Neural progenitor cell (in vitro differentiated cells): ENCODE data around the gene TMEM179B. TPM values are rescaled to one million over a fixed set of nuclear protein-coding genes. Genes with fewer than 3 reads are reported as not detected.
A peak's percentile ranks its signal among the peaks of the same experiment; 100 is the strongest.

Experiments used
- DNase-seq: peaks from one replicate; pipeline ENCODE4 v3.0.0-alpha.2; 2016; ENCODE audit warnings: low spot score
- H2AFZ ChIP-seq: fragments of 200-600 bp; sonication (generic); replicated peaks from 2 replicates; pipeline ENCODE4 v1.6.1; 2016; ENCODE audit warnings: antibody characterized with exemption
- H3F3A ChIP-seq: fragments of 200-600 bp; sonication (generic); 2 replicates; pipeline ENCODE4 v1.6.1; 2016; ENCODE audit warnings: antibody characterized with exemption, low read depth
- H3K27ac ChIP-seq: fragments of 200-600 bp; sonication (generic); 2 replicates; pipeline ENCODE4 v1.5.1; 2016; ENCODE audit warnings: mild to moderate bottlenecking
- H3K27me3 ChIP-seq: fragments of 200-600 bp; sonication (generic); 2 replicates; pipeline ENCODE4 v1.6.1; 2016; ENCODE audit warnings: mild to moderate bottlenecking, moderate library complexity
- H3K36me3 ChIP-seq: fragments of 200-600 bp; sonication (generic); 2 replicates; pipeline ENCODE4 v1.5.1; 2016
- H3K4me1 ChIP-seq: fragments of 200-600 bp; sonication (generic); 2 replicates; pipeline ENCODE4 v1.6.1; 2016; ENCODE audit warnings: mixed run types
- H3K4me2 ChIP-seq: fragments of 200-600 bp; sonication (generic); 2 replicates; pipeline ENCODE4 v1.6.1; 2016
- H3K4me3 ChIP-seq: fragments of 200-600 bp; sonication (generic); 2 replicates; pipeline ENCODE4 v1.5.1; 2016
- H3K79me2 ChIP-seq: fragments of 200-600 bp; sonication (generic); 2 replicates; pipeline ENCODE4 v1.6.1; 2016; ENCODE audit warnings: low read depth
- H3K9ac ChIP-seq: fragments of 200-600 bp; sonication (generic); 2 replicates; pipeline ENCODE4 v1.6.1; 2016
- H3K9me3 ChIP-seq: fragments of 200-600 bp; sonication (generic); 2 replicates; pipeline ENCODE4 v1.5.1; 2016; ENCODE audit warnings: low read depth
- H4K20me1 ChIP-seq: fragments of 200-600 bp; sonication (generic); 2 replicates; pipeline ENCODE4 v1.6.1; 2016; ENCODE audit warnings: low read depth
- H3K27ac Mint-ChIP-seq: 3 replicates; pipeline ENCODE4 v1.8.0; 2021; ENCODE audit warnings: mixed read lengths
- H3K27me3 Mint-ChIP-seq: 2 replicates; pipeline ENCODE4 v1.8.0; 2022; ENCODE audit warnings: low read depth, mild to moderate bottlenecking, inconsistent platforms, moderate library complexity, mixed read lengths; ENCODE audit not compliant: insufficient read depth
- H3K36me3 Mint-ChIP-seq: 3 replicates; pipeline ENCODE4 v1.8.0; 2021; ENCODE audit warnings: mixed read lengths
- H3K4me1 Mint-ChIP-seq: 3 replicates; pipeline ENCODE4 v1.8.0; 2021; ENCODE audit warnings: mixed read lengths
- H3K4me3 Mint-ChIP-seq: 3 replicates; pipeline ENCODE4 v1.8.0; 2021; ENCODE audit warnings: mild to moderate bottlenecking, moderate library complexity, mixed read lengths
- H3K9me3 Mint-ChIP-seq: 3 replicates; pipeline ENCODE4 v1.8.0; 2020; ENCODE audit warnings: mixed read lengths
- EZH2 ChIP-seq: fragments of 200-600 bp; sonication (generic); IDR thresholded peaks from 2 replicates; pipeline ENCODE4 v1.6.1; 2017; ENCODE audit warnings: antibody characterized with exemption, mild to moderate bottlenecking, moderate library complexity
- EZH2phosphoT487 ChIP-seq: fragments of 200-600 bp; sonication (generic); IDR thresholded peaks from 2 replicates; pipeline ENCODE4 v1.6.1; 2017; ENCODE audit warnings: antibody characterized with exemption
- total RNA-seq: library from RNA; depleted of rRNA; stranded (reverse); fragments of >200 nt; gene quantifications from 2 replicates; pipeline ENCODE4 v1.2.3, GENCODE V29; 2015; ENCODE audit warnings: low replicate concordance
- TF ChIP-seq, protein P1 (sequence below): fragments of 200-600 bp; sonication (generic); IDR thresholded peaks from 2 replicates; pipeline ENCODE4 v1.5.1; 2017; ENCODE audit warnings: antibody characterized with exemption, mild to moderate bottlenecking

TMEM179B gene
- total RNA-seq, 1 donor from 2014 or later: 24.5 TPM

DNA sequence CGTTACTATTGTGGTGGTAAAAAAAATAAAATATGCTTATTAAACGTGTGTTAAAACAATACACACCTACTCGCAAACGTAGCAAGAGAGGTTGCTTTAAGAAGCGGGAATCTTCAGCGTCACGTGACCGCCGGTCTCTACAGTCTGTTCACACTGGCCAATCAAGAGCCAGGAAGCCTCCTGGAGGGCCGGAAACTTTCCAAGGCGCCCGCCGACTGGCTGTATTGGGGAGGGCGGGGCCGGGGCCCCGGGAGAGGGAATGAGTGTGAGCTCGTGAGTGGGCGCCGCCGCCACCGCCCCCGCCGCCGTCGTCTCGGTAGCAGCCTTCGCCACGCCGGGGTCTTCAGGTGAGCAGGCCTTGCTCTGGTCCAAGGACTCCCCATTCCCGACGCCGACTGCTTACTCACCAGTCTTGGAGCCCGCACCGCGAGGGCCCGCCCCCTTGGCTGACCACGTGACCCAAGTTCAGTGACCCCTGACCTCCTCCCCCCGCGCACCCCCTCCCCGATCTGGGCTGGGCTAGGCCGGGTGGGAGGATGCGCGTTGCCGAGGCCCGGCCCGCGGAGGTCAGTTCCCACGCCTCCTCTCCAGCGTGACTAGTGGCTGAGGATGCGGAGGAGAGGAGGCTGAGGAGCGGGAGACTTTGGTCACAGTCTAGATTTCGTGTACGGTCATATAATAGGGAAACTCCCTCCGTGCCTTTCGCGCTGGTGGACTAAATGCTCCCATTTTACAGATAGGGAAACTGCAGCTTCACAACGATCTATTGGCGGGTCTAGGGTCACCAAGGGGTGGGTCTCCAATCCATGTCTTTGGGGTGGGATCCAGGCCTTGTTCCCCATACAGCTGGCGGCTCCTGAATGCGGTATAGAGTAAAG lies 15.8 kb upstream of the TMEM179B start, which contains the start of gene TAF6L:
TSS of gene TAF6L (plus strand) at position 253 of the 878 bp plus-strand sequence. CDS start 4,388 bp downstream, outside the sequence.
- H3K27me3 ChIP-seq: no peaks in the 10 kb centered on the region
- peak within 1 kb of the TSS; percentile 16 for H2AFZ ChIP-seq
- peak within 1 kb of the TSS; percentile 54 for H3K9ac ChIP-seq
- H3K4me2 ChIP-seq: peak within 1 kb of the TSS; percentile 77
- no peaks in the 10 kb centered on the region for H3K36me3 ChIP-seq
- DNase-seq: peak; percentile 98
- H3K4me1 ChIP-seq: peaks cover 11% of the 10 kb centered on the region
- H3K36me3 Mint-ChIP-seq: peaks cover 9% of the 10 kb centered on the region
- H3K27ac Mint-ChIP-seq: peak within 1 kb of the TSS; percentile 98
- no peak for TF ChIP-seq EZH2phosphoT487
- TF ChIP-seq EZH2: no peak
- TF ChIP-seq, protein P1, sequence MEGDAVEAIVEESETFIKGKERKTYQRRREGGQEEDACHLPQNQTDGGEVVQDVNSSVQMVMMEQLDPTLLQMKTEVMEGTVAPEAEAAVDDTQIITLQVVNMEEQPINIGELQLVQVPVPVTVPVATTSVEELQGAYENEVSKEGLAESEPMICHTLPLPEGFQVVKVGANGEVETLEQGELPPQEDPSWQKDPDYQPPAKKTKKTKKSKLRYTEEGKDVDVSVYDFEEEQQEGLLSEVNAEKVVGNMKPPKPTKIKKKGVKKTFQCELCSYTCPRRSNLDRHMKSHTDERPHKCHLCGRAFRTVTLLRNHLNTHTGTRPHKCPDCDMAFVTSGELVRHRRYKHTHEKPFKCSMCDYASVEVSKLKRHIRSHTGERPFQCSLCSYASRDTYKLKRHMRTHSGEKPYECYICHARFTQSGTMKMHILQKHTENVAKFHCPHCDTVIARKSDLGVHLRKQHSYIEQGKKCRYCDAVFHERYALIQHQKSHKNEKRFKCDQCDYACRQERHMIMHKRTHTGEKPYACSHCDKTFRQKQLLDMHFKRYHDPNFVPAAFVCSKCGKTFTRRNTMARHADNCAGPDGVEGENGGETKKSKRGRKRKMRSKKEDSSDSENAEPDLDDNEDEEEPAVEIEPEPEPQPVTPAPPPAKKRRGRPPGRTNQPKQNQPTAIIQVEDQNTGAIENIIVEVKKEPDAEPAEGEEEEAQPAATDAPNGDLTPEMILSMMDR: no peak
- no peaks in the 10 kb centered on the region for H3K9me3 Mint-ChIP-seq
- H3K9me3 ChIP-seq: no peaks in the 10 kb centered on the region
- H3K79me2 ChIP-seq: peaks cover 32% of the 10 kb centered on the region
- H3K4me3 ChIP-seq: peak within 1 kb of the TSS; percentile 86
- peak within 1 kb of the TSS; percentile 89 for H3K27ac ChIP-seq
- peak within 1 kb of the TSS; percentile 92 for H3K4me3 Mint-ChIP-seq
- H3F3A ChIP-seq: peaks cover 41% of the 10 kb centered on the region
- H3K27me3 Mint-ChIP-seq: peaks cover 10% of the 10 kb centered on the region
- H4K20me1 ChIP-seq: no peaks in the 10 kb centered on the region
- peaks cover 26% of the 10 kb centered on the region for H3K4me1 Mint-ChIP-seq

DNA sequence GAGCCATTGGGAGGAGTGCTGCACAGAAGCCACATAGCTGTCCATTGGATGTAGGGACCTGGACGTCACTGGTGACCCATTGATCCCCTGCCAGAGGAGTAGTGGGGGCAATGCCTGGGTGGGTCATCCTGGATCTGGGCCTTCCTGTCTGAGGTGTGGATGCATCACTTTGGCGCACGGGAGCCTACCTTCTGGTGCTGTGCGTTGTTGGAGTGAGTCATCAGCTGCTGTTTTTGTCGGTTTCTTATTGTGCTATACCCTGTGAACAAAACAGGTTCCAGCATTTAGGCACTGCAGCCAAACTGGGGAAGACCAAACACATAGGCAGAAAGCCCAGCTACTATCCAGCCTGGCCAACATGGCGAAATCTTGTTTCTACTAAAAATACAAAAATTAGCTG lies 12.8 kb upstream of the TMEM179B start:
- peaks cover 32% of the 10 kb centered on the region for H3K79me2 ChIP-seq
- Mint-ChIP-seq H3K27me3 (peaks cover 6% of the 10 kb centered on the region), H3K9me3 (no peaks in the 10 kb centered on the region), H3K36me3 (peaks cover 20% of the 10 kb centered on the region), H3K27ac (no peak overlapping the region), H3K4me1 (peaks cover 26% of the 10 kb centered on the region), H3K4me3 (no peak overlapping the region)
- H3K4me1 ChIP-seq: peaks cover 11% of the 10 kb centered on the region
- no peaks in the 10 kb centered on the region for H3K9me3 ChIP-seq
- no peak overlapping the region for H3K4me2 ChIP-seq
- H3F3A ChIP-seq: peaks cover 27% of the 10 kb centered on the region
- no peak for DNase-seq
- H3K36me3 ChIP-seq: no peaks in the 10 kb centered on the region
- H3K27me3 ChIP-seq: no peaks in the 10 kb centered on the region
- no peak overlapping the region for H3K27ac ChIP-seq
- no peak overlapping the region for H2AFZ ChIP-seq
- no peak overlapping the region for H3K9ac ChIP-seq
- no peak overlapping the region for H3K4me3 ChIP-seq
- TF ChIP-seq EZH2phosphoT487: no peak
- TF ChIP-seq, protein P1: no peak
- no peak for TF ChIP-seq EZH2
- no peaks in the 10 kb centered on the region for H4K20me1 ChIP-seq

DNA sequence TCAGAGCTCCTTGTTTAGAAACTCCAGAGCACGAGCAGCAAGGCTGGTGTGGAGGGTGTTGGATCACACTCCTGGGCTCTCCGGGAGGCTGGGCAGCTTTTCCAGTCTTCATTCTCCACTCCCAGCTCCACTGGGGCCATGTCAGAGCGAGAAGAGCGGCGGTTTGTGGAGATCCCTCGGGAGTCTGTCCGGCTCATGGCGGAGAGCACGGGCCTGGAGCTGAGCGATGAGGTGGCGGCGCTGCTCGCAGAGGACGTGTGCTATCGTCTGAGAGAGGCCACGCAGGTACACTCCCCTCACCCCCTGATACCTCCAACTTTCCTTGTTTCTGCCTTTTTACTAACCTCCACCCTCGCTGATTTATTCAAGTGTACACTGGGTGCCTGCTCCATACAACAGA lies 11.6 kb upstream of the TMEM179B start:
- peaks cover 4% of the 10 kb centered on the region for H3K27me3 Mint-ChIP-seq
- H3K27me3 ChIP-seq: no peaks in the 10 kb centered on the region

More for the DNA sequence above, 11.6 kb upstream of the TMEM179B start:
- TF ChIP-seq EZH2: no peak
- no peak for TF ChIP-seq EZH2phosphoT487
- TF ChIP-seq, protein P1: no peak
- Mint-ChIP-seq H3K27ac (no peak overlapping the region), H3K9me3 (no peaks in the 10 kb centered on the region), H3K4me3 (no peak overlapping the region), H3K4me1 (peaks cover 13% of the 10 kb centered on the region), H3K36me3 (peaks cover 20% of the 10 kb centered on the region)
- Histone ChIP-seq H3F3A (peaks cover 15% of the 10 kb centered on the region), H4K20me1 (no peaks in the 10 kb centered on the region), H3K4me1 (peaks cover 8% of the 10 kb centered on the region), H3K36me3 (no peaks in the 10 kb centered on the region), H3K27ac (no peak overlapping the region), H3K9ac (no peak overlapping the region), H3K79me2 (peaks cover 32% of the 10 kb centered on the region), H3K4me2 (no peak overlapping the region), H3K4me3 (no peak overlapping the region), H2AFZ (no peak overlapping the region), H3K9me3 (no peaks in the 10 kb centered on the region)
- DNase-seq: no peak
